Kasumi-1 (cell line): ENCODE measurements around the gene C3orf62.
"Not testable (repeated sequence)": the region's sequence is repeated elsewhere in the genome, so short reads cannot be mapped to it uniquely, and the experiment has no call there.

Experiments used
- DNase-seq, 2 experiments: peaks; one replicate each; lab custom pipeline; 2025; lab: John Stamatoyannopoulos, UW

The C3orf62 gene

GRCh38 chr3:49269443-49270155, 7.4 kb downstream of the C3orf62 start:
- no peak for DNase-seq

DNA sequence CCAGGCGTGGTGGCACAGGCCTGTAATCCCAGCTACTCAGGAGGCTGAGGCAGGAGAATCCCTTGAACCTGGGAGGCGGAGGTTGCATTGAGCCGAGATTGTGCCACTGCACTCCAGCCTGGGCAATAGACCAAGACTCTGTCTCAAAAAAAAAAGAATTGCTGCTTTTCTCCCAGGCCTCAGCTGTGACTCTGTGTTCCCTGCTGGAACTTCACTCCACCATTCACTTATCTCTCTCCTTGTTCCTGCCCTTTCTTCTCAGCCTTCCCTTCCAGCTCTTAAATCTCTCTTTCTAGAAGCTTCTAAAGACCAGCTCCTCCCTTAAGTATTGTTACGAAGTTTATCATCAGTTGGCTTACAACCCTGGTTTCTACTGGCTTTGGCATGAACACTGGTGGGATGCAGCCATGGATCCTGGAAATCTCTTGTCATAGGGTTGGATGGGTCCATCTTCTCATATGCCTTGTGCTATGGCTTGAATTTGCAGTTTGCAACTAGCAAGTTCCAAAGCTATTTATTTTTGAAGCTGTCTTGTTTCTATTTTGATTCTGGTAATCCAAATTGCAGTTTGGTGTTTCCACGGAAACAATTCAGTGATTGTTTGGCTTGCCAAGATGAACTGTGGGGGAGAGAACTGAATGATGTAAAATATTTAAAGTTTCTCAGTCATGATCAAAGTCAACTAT, 10.5 kb downstream of the C3orf62 start:
- DNase-seq: no peak

DNA sequence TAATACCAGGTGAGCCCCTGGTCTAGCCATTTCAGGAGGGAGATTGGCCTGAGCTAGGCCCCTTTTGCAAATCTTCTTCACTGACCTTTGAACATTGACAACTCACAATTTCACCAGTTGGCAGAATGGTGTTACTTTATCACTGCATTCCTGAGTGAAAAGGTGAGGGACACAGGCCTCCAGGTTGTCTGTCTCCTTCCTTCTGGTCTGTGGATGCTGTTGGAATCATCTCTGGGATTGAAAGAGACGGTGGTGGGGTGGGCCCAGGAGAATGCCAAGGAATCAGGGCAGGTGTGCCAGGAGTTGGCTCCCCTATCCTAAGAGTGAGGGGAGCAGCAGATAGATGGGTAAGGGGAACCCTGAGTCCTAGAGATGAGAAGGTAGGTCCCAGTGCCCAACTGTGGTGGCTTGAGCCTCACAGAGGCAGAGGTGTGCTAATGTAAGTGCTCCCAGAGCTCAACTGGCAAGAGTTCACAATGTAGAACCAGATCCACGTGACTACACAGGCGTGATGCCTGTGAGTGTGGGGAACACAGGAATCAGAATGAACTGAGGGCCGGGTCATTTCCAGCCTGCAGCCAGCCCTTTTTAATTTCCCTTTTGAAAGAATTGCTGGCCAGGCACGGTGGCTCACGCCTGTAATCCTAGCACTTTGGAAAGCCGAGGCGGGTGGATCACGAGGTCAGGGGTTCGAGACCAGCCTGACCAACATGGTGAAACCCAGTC, 11.2 kb downstream of the C3orf62 start:
- no peak for DNase-seq

DNA sequence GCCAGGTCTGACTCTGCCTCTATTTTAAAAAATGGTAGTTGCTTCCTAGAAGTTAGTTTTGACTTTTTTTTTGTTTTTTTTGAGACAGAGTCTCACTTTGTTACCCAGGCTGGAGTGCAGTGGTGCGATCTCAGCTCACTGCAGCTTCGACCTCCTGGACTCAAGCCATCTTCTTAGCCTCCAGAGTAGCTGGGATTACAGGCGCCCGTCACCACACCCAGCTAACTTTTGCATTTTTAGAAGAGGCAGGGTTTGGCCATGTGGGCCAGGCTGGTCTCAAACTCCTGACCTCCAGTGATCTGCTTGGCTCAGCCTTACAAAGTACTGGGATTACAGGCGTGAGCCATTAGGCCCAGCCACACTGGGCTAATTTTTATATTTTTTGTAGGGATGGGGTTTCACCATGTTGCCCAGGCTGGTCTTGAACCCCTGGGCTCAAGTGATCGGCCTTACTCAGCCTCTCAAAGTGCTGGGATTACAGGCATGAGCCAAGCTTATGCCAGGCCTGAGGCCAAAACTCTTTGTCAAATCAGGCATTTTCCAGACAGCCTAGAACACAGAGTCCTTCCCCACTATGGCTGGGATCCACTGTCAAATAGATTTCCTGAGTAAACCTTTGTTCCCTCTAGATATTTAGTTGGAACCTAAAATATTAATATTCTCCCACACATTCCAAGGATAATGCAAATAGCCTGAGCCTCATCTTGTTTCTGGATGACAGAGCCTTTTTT, 13.7 kb downstream of the C3orf62 start:
- no peak for DNase-seq

- DNase-seq: no peak
These were observed 16.2 kb downstream of the C3orf62 start for GRCh38 chr3:49260806-49261324.

- DNase-seq: no peak
These were observed 19.8 kb downstream of the C3orf62 start for GRCh38 chr3:49257187-49257586.

DNA sequence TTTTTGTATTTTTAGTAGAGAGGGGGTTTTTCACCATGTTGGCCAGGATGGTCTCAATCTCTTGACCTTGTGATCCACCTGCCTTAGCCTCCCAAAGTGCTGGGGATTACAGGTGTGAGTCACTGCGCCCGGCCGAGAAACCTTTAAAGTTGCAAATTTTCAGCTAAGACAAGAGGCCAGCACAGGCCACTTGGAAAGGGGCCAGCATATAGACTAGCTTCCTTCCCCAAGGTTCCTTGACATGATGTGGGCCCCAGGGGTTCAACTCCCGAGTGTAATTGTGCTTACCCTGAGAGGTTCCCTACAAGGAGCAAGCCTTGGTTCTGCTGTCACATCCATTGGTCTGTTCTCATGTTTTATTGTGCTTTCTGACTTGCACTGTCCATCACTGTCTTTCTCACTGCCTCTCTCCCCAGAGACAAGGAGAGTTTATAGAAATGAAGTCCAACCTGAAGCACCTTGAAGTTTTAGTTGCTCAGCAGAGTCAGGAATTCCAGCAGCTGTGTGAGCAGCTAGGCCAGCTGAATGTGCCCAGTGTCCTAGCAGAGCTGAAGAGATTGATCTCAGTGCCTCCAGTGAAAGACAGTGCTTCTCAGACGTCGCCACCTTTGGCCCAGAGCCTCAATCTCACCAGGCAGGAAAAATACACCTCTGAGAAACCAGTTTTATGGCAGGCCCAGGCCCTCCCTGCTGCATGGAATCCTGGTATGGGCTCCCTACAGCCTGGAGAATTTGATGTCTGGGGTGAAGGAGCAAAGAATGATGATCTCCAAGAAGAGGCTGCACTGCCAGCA, 21.1 kb downstream of the C3orf62 start:
- no peak for DNase-seq

DNA sequence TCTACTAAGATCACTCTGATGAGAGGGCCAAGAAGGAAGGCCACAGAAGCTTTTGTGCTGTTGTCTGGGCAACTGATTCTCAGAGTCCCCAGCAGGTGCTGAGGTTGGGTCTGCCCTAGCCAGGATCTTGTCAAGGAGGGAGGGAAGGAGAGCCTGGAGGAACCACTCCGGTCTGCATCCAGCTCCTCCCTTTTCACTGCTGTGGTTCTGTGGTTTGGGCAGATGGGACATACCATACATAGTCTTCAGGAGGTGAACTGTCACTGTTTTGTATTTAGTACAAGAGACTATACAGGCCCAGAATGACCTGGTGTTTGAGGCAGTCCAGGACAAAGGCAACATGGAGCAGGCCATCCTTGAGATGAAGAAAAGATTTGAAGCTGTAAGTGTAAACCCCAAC, 21.9 kb downstream of the C3orf62 start:
- DNase-seq: peak; percentile 54 to 59

DNA sequence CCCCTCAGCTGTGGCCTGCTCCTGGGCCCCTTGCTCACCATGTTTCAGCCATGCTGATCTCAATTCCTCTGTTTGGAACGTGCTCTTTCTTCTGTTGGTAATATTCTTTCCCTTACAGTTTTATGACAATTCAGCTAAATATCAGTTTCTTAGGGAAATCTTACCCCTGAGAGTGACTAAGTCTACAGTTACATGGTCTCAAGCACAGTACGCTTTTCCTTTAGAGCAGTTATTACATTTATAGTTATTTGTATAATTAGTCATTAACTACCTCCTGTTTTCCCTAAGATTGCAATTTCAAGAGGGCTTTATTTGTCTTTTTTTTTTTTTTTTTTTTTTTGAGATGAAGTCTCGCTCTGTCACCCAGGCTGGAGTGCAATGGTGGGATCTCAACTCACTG, 23.5 kb downstream of the C3orf62 start:
- no peak for DNase-seq

DNA sequence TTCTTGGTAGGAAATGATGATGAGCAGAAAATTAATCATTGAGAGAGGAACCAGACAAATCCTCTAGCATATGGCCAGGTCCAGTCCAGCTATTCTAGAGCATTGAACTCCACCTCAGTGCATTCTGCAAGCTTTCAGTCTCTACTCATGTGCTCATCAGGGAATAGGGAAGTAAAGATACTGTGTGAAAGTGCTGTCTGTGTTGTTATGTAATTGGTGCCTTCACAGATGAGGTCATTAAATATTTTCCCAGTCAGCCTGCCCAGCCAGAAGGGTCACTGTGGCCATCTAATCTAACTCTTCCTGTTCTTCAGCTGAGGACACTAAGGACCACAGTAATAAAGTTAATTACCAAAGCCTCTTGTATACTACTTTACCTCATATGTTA, 28.2 kb downstream of the C3orf62 start:
- DNase-seq: peak; percentile 83 to 92

GRCh38 chr3:49244581-49245205, 32.3 kb downstream of the C3orf62 start:
- DNase-seq: peak in 1 of 2 experiments; percentile 16

DNA sequence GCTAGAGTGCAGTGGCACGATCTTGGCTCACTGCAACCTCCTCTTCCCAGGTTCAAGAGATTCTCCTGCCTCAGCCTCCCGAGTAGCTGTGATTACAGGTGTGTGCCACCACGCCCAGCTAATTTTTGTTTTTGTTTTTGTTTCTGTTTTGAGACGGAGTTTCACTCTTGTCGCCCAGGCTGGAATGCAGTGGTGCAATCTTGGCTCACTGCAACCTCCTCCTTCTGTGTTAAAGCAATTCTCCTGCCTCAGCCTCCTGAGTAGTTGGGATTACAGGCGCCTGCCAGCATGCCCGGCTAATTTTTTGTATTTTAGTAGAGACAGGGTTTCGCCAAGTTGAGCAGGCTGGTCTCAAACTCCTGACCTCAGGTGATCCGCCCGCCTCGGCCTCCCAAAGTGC, 36.9 kb downstream of the C3orf62 start:
- not testable (repeated sequence) for DNase-seq

DNA sequence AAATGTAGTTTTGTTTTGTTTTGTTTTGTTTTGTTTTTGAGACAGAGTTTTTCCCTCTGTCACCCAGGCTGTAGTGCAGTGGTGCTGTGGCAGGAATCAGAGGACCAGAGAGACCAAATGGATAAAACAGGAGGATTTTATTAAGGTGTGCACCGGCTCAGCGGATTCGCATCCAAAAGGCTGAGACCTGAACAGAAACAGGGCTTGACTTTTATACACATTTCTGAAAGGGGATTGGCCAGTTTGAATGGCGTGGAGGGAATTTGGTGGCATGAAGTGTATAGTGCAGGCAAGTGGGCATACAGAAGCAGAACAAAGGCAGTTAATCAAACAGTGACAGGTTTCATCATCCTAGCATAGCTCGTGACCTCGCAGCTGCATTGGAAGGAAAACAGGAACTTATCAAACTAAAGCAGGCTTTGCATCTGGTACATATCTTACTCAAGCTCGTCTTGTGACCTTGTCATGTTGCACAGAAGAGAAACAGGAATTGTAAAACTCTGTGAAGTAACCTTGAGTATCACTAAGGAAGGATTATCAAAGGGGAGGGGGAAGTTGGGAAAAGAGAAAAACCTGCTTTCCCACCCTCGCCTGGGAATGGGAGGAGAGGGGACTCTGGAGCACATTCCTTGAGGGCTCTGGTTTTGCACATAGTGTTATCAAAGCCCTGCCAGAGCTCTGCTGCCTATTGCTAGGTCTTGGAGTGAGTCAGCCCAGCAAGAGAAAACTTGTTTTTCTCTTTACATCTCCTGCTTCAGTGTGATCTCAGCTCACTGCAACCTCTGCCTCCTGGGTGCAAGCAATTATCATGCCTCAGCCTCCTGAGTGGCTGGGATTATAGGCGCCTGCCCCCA, 38.5 kb downstream of the C3orf62 start:
- peak; percentile 95 to 98 for DNase-seq

DNA sequence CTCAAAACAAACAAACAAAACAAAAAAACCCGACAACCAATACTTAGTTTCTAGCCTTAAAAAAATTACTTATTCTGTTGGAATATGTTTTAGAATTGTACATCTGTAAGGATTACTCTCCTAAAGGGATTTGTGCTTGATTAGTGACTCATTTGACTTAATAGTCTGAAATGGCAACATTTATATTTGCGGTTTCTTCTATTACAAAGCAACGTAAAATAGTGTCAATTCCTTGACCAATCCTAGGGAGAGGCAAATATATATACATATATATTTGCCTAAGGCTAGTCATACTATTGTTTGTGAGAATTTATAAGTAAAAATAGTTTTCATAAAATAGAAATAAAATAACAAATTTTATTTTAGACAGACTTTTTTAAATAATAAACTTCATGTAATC, 39.7 kb downstream of the C3orf62 start:
- DNase-seq: no peak

DNA sequence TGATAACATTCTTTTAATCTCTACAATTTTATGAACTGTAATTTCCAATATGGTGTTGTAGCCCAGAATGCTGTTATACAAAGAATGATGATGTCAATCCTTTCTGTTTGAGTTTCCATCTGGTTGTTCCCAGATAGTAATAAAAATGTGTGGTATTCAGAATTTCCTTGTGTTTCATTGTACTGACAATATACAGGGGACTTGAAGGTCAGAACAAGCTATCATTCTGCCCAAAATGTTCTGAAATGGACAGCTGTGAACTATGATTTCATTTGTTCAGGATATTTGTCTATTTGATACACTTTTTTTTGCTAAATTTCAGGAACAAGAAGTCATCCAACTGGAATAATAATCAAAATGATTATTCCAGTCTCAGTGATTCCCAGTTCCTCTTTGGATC, 40.8 kb downstream of the C3orf62 start:
- DNase-seq: no peak

DNA sequence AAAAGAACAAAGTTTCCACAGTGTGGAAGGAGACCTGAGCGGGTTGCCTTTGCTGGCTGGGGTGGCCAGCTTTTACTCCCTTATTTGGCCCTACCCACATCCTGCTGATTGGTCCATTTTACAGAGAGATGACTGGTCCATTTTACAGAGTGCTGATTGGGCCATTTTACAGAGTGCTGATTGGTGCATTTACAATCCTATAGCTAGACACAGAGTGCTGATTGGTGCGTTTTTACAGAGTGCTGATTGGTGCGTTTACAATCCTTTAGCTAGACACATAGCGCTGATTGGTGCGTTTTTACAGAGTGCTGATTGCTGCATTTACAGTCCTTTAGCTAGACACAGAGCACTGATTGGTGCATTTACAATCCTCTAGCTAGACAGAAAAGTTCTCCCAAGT, 48.2 kb downstream of the C3orf62 start:
- DNase-seq: not testable (repeated sequence)

GRCh38 chr3:49222002-49222401, 55.0 kb downstream of the C3orf62 start:
- no peak for DNase-seq

DNA sequence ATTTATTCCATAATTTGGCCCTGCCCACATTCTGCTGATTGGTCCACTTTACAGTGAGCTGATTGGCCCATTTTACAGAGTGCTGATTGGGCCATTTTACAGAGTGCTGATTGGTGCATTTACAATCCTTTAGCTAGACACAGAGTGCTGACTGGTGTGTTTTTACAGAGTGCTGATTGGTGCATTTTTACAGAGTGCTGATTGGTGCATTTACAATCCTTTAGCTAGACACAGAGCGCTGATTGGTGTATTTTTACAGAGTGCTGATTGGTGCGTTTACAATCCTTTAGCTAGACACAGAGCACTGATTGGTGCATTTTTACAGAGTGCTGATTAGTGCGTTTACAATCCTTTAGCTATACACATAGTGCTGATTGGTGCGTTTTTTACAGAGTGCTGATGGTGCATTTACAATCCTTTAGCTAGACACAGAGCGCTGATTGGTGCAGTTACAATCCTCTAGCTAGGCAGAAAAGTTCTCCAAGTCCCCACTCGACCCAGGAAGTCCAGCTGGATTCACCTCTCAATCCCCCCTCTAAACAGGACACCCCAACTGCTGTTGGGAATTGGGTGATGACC, 56.0 kb downstream of the C3orf62 start:
- not testable (repeated sequence) for DNase-seq

DNA sequence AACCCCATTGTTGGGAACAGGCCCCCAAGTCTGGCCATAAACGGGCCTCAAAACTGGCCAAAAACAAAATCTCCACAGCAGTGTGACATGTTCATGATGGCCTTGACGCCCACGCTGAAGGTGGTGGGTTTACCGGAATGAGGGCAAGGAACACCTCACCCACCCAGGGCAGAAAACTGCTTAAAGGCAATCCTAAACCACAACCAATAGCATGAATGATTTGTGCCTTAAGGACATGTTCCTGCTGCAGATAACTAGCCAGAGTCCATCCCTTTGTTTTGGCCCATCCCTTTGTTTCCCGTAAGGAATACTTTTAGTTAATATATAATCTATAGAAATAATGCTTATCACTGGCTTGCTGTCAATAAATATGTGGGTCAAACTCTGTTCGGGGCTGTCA, 57.9 kb downstream of the C3orf62 start:
- no peak for DNase-seq
